ENCODE results near the gene ZNF419. TPM values are rescaled to one million over a fixed set of nuclear protein-coding genes. Genes with fewer than 3 reads are reported as not detected.
"Not testable (repeated sequence)": the region's sequence is repeated elsewhere in the genome, so short reads cannot be mapped to it uniquely, and the experiment has no call there.

Gene ZNF419
- 1 to 10 TPM; 5.1 to 6.1 TPM for total RNA-seq

DNA sequence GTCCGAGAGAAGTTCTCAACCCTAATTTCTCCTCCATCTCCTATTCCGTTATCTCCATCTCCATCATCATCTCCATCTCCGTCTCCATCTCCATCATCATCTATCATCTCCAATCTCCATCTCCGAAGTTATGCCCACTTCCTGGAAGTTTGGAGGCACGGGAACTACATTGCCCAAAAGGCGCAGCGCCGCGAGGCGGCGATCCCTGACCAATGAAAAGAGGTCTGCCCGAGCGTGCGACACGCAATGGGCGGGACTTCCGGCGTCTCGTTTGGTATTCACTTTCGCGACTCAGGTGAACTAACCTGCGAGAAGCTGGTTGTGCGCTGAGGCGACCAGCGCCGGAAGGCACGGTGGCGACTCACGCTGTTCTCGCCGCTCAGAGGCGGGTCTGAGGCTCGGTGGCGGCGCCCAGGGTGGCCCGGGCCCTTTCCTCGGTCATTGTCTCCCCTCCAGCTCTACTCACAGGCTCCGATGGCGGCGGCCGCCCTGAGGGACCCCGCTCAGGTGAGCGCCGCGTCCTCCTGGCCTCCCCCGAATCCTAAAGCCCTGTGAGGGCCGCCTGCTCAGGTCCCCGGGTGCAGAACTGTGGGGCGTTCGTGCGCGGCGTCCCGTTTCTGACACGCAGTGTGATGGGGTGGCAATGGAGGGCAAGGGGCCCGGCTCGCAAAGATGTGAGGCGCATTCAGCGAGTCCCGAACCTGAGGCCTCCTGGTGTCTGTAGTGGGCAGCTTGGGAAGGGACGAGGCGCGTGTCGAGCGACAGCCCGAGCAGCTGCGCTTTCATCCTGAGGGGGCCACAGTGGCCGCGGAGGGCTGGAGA is at the start of gene ZNF419:
Gene ZNF419, plus strand, starts transcription at position 274 of the 822 bp plus-strand sequence. Its CDS starts 201 bp downstream, at position 475.
- H3K27me3 Mint-ChIP-seq; CTCF ChIA-PET; intact Hi-C loops (cut with micrococcal nuclease): not testable (repeated sequence)
- peak within 1 kb of the TSS; percentile 87 for H3K27ac Mint-ChIP-seq
- DNase-seq (peak; percentile 95), ATAC-seq (peak; percentile 98)
- H3K36me3 Mint-ChIP-seq (ENCODE audit: low read depth), result peaks cover 42% of the 10 kb centered on the region
- peaks cover 14% of the 10 kb centered on the region for H3K4me1 Mint-ChIP-seq (ENCODE audit: low read depth)
- POLR2A ChIA-PET, result interaction anchor here (0.7 to 1.0 kb wide), 3 partner anchors 12 to 98 kb away, joined by 3 read pairs; partner anchors contain the start of genes ZNF548 and ZNF773
- H3K9me3 Mint-ChIP-seq, result peaks cover 24% of the 10 kb centered on the region
- H3K4me3 Mint-ChIP-seq, result peak within 1 kb of the TSS; percentile 54

DNA sequence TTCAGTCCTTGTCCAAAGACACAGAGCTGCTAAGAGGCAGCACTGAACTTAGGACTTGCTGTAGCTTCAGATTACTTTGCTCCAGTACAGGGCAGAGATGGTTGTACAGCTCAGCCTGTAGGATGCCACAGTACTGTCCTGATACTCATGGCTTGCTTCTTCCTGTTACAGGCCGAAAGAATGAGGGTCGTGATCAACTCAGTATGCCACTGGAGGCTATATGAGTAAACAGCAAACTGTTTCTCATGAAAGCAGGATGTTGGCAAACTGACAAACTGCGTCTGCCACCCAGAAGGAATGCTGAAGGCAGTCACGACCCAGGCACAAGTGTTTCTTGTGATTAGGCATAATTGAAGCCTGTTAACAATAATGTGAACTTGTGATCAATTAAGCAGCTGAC is 49.6 kb upstream of the ZNF419 start:
- Mint-ChIP-seq H3K36me3 (ENCODE audit: low read depth) (peaks cover 72% of the 10 kb centered on the region), H3K9me3 (peaks cover 42% of the 10 kb centered on the region), H3K4me1 (ENCODE audit: low read depth) (peaks cover 32% of the 10 kb centered on the region), H3K27me3 (no peaks in the 10 kb centered on the region), H3K27ac (no peak overlapping the region), H3K4me3 (no peak overlapping the region)
- ChIA-PET POLR2A (no interaction called here), CTCF (no interaction called here)
- no peak for ATAC-seq
- intact Hi-C loops (cut with micrococcal nuclease), result no loop called here
- no peak for DNase-seq
- TF ChIP-seq, protein P1, sequence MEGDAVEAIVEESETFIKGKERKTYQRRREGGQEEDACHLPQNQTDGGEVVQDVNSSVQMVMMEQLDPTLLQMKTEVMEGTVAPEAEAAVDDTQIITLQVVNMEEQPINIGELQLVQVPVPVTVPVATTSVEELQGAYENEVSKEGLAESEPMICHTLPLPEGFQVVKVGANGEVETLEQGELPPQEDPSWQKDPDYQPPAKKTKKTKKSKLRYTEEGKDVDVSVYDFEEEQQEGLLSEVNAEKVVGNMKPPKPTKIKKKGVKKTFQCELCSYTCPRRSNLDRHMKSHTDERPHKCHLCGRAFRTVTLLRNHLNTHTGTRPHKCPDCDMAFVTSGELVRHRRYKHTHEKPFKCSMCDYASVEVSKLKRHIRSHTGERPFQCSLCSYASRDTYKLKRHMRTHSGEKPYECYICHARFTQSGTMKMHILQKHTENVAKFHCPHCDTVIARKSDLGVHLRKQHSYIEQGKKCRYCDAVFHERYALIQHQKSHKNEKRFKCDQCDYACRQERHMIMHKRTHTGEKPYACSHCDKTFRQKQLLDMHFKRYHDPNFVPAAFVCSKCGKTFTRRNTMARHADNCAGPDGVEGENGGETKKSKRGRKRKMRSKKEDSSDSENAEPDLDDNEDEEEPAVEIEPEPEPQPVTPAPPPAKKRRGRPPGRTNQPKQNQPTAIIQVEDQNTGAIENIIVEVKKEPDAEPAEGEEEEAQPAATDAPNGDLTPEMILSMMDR (IDR thresholded peaks at IDR 0.05), result no peak

- Mint-ChIP-seq H3K4me3 (no peak overlapping the region), H3K27ac (no peak overlapping the region), H3K9me3 (peaks cover 52% of the 10 kb centered on the region), H3K27me3 (no peaks in the 10 kb centered on the region), H3K4me1 (ENCODE audit: low read depth) (peaks cover 32% of the 10 kb centered on the region), H3K36me3 (ENCODE audit: low read depth) (peaks cover 82% of the 10 kb centered on the region)
- CTCF ChIA-PET, result no interaction called here
- POLR2A ChIA-PET, result no interaction called here
- no peak for ATAC-seq
- intact Hi-C loops (cut with micrococcal nuclease), result no loop called here
- TF ChIP-seq, protein P1 (IDR thresholded peaks at IDR 0.05), result no peak
- no peak for DNase-seq
Observed at GRCh38 chr19:57438925-57439324, 48.6 kb upstream of the ZNF419 start.

DNA sequence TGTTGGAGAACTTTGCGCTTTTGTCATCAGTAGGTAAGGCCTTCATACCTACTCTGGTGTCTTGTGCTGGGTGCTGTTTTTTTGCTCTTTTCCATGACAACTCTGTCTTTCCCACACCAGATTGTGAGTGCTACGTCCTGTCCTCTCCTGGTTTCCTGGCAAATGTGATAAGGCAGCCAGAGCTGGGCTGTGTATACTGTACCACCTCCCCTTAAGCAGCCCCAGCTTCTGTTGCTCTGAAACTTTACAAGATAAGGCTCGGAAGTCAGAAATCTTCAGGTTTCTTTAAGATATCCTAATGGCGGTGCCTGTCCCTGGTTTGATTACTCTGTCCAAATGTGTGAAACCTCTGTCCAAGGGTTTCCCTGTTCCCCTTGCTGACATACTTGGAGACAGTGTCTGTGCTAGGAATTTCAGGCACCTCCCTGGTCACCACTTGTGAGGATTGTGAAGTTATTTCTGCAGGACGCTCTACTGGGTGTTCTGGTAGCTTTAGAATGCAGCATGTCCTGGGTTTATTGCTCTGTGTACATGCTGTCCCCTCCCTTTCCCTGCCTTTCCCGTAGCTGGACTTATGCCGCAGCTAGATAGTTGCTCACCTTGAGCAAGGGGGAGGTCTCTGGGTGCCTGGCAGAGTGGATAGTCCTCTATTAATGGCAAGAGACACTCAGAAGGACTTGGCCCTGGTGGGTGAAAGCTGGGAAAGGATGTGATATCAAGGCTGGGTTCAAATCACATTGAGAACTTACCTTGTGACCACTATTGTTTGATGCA is 45.4 kb upstream of the ZNF419 start:
- ATAC-seq, result no peak
- H3K36me3 Mint-ChIP-seq (ENCODE audit: low read depth), result peaks cover 89% of the 10 kb centered on the region
- H3K27ac Mint-ChIP-seq, result no peak overlapping the region
- no peak for DNase-seq
- POLR2A ChIA-PET, result no interaction called here
- H3K27me3 Mint-ChIP-seq, result no peaks in the 10 kb centered on the region
- H3K4me3 Mint-ChIP-seq, result no peak overlapping the region
- H3K4me1 Mint-ChIP-seq (ENCODE audit: low read depth), result peaks cover 13% of the 10 kb centered on the region
- peaks cover 69% of the 10 kb centered on the region for H3K9me3 Mint-ChIP-seq
- TF ChIP-seq, protein P1 (IDR thresholded peaks at IDR 0.05), result no peak
- intact Hi-C loops (cut with micrococcal nuclease), result no loop called here
- CTCF ChIA-PET, result no interaction called here

GRCh38 chr19:57443121-57443696 is 44.3 kb upstream of the ZNF419 start:
- ATAC-seq (no peak), DNase-seq (no peak)
- Mint-ChIP-seq H3K27me3 (no peaks in the 10 kb centered on the region), H3K4me3 (no peak overlapping the region), H3K27ac (no peak overlapping the region), H3K9me3 (peaks cover 72% of the 10 kb centered on the region), H3K4me1 (ENCODE audit: low read depth) (peaks cover 10% of the 10 kb centered on the region), H3K36me3 (ENCODE audit: low read depth) (peaks cover 86% of the 10 kb centered on the region)
- POLR2A ChIA-PET, result no interaction called here
- CTCF ChIA-PET, result no interaction called here
- intact Hi-C loops (cut with micrococcal nuclease), result no loop called here
- TF ChIP-seq, protein P1 (IDR thresholded peaks at IDR 0.05), result no peak
